ENCODE results near the gene ADAMTS2.

The ADAMTS2 gene

DNA sequence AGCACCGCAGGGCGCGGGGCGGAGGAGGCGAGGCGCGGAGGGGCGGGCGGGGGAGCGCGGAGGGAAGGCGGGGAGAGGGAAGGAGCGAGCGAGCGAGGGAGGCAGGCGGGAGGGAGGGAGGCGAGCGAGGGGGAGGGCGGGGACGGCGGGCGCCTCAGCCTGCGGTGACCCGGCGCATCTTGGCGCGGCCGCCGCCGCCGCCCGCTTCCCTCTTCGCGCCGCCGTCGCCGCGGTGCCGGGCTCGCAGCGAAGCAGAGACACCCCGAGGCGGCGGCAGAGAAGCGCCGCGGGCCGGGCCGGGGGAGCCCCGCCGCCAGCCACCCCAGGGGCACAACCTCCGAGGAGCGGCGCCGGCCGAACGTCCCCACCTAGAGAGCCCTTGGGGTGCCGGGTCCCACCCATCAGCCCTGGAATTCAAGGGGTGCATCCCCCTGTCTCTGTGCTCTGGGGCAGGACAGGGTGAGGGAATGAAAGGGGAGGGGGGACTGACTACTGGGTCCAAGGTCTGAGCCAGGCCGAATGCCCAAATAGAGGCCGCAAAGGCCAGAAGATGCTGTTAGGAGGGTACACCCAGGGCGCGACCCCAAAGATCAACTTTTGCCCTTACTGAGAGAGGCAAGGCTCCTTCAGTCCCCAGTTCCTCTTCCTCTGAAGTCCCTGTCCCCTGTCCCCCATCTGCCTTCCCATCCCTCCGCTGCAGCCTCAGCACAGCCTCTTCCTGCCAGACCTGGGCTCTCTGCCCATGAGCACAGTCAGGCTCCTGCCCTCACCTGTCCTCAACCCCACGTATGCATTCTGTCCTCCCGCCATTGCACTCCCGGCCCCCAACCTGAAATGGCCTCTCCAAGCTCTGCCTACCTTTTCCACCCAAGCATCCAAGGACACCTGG lies at the start of gene ADAMTS2:
Gene ADAMTS2 (minus strand): TSS at position 29 of the 889 bp plus-strand sequence. CDS start 133 bp downstream, outside the sequence.
- peak; percentile 12 for DNase-seq

DNA sequence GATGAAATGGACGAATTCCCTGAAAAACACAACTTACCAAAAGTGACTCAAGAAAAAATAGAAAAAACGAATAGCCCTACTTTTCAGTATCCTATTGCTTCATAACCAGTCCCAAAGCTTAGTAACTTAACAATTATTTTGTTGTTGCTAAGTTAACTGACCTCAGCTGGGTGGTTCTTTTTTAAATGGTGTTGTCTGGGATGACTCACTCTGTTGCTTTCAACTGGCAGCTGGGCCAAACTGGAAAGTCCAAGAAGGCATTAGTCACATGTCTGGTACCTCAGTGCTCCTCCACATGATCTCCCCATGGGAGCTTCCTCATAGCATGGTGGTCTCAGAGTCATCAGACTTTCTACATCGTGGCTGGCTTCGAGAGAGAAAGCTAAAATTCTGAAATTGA lies 47.8 kb upstream of the ADAMTS2 start:
- DNase-seq, result peak; percentile 72

DNA sequence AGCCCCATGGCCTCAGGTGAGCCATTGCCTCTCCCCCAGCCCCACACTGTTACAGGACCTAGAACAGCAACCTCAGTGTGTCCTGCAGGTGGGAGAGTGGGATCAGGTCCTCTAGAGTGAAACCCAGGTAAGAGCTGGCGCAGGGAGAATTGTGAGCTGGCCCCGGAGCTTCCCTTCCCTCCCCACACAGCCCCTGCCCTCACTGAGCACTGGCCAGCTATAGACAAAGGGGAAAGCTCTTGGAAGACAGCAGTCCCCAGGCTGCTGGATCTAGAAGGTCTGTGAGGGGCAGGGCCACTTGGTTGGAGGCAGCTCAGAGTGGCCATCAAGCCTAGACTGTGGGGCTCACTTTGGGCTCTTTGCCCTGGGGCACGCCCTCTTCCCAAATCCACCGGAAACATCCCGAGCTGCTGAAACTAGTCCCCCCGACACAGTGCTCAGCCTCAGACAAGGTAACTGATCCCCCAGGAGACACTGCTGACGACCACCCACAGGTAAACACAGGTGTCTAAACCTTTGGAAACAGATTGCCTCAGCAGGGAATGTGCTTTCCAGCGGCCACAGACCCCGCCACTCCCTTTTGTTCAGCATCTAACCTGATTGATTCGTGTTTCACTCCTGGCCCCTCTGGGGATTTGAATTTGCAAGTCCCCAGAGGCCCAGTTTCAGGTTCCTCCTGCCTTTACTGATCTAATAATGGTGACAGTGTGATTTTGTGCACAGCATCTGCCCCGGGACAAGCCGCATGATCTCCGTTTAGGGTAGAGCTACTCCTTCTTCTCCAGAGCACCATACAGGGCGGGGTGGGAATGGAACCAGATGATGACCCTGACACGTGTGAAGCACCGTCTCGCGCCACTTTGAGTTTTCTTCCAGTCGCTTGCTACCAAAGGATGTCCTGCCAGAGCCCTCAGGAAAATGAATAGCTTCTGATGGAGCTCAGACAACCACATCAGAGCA lies 42.2 kb upstream of the ADAMTS2 start:
- DNase-seq, result no peak

DNA sequence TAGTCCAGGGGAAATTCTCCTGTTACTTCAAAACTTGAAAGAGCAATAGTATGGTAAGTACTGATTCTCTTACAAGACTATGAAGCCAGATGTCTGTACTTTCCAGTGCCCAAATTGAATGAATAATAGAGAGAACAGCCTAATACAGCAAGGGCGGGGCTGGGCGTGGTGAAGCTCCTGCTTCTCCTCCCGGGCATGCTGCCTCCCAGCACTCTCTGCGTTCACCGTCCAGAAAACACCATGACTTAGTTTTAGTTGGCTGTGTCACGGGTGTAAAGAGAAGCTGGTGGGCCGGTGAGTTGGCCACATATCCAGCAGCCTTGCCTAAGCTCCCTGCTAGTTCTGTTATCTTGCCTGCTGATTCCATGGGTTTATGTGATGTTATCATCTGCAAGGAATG lies 40.7 kb upstream of the ADAMTS2 start:
- no peak for DNase-seq

DNA sequence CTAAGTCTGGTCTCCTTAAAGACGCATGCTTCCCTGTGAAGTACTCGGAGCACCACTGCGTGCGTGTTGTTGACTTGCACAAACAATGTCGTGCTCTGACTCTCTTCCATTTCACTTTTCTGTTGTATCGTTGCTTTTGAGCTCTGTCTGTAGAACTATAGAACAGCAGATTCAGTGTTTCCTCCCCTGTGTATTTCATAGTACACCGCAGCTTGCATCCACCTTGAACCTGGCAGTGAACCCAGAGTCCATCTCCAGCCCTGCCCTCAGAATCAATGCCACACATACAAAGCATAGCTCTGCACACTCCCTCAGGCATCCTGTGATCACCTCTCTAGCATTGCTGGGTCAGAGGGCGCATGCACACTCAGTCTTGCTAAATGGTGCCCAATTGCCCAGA lies 37.2 kb upstream of the ADAMTS2 start:
- DNase-seq, result no peak

DNA sequence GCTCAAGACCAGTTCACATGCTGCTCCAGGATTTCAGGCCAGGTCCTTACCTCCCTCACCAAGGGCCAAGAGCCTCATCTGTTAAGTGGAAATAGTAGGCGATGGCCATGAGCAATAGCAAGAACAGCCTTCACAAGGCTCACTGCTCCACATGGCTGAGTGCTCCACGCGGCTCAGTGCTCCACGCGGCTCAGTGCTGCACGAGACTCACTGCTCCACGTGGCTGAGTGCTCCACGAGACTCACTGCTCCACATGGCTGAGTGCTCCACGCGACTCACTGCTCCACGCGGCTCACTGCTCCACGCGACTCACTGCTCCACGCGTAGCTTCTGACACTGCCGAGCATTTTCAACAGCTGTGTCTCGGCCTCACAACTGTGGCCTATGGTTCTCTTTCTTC lies 36.4 kb upstream of the ADAMTS2 start:
- no peak for DNase-seq

DNA sequence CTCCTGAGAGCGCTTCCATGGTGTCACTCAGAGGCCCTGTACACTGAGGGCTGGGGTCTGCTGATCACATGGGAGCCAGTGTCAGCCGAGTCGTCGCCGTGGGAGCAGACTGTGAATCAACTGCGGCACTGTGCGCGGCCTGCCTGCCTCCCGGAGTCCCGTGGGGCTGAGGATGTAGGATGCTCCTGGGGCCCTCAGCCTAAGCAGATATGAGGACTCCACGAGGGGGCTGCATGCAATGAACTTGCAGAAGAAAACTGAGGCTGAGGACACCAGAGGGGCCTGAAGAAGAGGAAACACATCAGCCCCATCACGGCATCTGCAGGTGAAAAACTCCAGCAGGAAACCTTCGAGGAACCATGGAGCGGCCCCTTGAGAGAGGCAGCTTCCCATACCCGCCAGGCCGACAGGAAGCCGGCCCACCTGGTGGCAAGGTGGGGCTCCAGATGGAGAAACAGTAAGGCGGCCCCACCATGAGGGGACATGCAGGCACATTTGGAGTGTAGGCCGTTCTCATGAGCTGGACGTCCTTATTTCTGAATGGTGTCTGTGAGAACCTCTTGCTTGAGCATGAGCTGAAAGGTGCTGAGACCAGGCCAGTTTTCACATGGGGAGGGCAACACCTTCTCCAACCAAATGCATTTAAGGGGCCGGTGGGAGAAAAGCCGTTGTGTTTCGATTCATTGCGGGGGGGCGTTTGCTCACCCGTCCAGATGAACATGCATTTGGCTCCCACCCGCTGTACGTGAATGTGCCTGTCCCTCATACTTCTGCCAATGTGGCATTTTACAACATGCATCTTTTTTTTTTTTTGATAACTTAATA lies 35.2 kb upstream of the ADAMTS2 start:
- no peak for DNase-seq

DNA sequence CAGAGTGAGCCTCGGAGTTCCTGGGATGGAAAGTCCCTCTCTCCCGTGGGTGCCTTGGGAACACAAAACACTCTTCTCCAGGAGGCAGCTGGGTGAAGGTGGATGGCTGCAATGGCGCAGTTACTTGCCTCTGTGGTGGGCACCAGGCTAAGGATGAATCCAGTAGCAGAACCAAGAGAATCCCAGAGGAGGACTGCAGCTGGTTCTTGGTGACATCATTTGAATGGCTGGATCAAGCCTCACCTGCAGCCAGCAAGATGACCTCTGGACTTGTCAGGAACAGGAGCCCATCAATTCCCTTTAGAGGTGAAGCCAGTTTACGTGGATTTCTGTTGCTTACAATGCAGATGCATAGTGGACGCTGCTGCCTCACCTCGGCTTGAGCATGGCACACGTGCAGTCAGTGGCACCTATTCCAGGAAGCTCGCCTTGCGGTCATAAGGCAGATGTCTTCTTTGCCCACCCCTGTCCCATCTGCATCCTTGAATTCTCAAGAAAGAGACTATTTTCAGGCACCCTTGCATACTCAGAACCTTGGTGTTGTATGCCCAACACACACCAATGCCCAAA lies 34.1 kb upstream of the ADAMTS2 start:
- no peak for DNase-seq

DNA sequence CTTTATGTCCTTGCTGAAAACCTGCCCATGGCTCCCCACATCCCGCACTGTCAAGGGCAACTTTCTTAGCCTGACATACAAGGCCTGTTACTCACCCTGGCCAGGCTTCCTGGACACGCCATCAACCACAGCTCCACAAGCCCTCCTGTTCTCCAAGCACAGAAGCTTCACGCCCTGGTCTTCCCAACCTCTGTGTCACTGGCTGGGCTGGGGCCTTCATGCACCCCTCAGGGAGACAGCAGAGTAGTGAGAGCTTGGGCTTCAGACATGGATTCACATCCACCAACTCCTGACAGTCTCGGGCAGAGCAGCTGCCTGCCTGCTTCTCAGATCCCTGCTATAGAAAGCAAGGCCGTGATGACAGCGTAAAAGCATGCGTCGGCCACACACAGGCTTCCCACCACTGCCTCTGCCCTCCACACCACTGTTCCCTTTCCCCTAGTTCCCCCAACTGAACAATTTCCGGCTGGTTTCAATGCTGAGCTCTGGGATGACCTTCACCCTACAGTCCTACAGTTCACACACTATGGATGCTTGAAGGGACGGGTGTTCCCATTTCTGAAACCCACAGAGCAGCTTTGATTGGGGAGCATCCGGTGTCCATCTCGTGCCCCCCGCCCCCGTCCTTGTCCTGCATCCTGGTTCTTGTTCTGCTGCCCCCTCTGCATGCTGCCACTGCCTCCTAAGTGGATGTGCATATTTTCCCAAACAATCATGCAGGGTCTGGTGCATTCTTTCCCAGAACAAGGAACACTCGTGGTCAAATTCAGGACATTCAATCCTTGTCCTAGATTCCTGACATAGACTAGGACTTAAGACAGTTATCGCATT lies 33.4 kb upstream of the ADAMTS2 start:
- DNase-seq, result no peak

DNA sequence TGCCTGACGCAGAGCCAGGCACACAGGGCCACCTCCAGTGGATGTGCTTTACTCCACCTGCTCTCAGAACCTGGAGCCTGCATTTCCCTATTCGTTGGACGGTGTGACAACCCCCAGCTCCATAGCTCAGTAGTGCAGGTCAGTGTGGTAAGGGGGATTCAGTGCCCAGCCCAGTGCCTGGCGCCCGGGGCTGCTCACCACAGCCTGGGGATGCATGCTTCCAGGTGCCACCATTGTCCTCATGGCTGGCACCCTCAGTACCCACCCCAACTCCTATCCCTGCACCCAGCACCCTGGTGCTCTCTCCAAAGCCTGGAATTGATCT lies 32.8 kb upstream of the ADAMTS2 start:
- DNase-seq, result no peak

DNA sequence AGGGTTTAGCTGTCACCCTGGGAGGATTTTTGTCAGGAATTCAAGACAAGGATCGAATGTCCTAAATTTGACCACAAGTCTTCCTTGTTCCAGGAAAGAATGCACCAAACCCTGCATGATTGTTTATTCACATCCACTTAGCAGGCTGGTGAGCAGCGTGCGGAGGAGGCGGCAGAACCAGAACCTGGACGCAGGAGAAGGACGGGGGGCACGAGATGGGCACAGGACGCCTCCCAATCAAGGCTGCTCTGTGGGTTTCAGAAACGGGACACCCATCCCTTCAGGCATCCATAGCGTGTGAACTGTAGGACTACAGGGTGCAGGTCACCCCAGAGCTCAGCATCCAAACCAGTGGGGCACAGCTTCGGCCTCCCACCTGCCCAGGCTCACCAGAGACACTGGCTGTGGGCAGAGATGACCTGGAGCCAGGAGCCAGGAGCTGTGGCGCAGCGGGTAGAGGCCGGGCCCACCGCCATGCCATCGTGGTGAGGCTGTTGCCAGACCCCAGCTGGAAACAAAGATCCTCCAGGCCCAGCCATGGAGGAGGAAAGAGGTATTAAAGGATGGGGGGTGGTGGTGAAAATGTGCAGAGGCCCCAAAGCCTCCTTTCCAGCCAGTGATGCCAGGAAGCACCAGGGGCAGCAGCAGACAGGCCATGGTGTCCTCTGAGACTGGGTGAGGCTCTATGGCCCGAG lies 32.3 kb upstream of the ADAMTS2 start:
- DNase-seq, result no peak

DNA sequence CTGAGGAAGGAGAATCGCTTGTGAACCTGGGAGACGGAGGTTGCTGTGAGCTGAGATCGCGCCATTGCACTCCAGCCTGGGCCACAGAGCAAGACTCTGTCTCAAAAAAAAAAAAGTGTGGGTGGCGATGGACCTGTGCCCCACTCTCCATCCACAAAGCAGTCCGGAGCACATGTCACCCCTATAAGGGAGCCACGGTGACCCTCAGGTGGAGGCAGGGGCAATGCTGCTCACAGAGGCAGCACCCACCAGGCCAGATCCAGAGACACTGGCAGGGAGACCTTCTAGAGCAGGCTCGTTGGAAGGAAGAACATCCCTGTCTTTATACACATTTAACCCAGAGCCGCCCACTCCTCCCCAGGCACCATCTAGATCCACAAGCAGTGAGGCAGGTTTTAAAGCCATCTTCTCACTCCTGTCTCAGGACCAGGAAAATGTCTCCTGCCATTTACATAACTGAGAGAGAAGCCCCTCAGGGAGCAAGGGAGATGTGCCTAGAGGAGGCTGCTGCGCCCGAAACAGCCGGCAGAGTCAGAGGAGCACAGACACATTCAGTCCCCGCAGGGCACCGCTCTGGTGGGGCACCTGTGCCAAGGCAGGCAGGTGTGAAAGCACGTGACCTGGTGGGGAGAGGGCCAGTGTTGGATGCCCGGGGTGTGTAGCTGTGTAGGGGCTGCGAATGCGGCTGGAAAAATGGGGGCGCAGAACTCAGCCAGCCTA lies 31.6 kb upstream of the ADAMTS2 start:
- no peak for DNase-seq

DNA sequence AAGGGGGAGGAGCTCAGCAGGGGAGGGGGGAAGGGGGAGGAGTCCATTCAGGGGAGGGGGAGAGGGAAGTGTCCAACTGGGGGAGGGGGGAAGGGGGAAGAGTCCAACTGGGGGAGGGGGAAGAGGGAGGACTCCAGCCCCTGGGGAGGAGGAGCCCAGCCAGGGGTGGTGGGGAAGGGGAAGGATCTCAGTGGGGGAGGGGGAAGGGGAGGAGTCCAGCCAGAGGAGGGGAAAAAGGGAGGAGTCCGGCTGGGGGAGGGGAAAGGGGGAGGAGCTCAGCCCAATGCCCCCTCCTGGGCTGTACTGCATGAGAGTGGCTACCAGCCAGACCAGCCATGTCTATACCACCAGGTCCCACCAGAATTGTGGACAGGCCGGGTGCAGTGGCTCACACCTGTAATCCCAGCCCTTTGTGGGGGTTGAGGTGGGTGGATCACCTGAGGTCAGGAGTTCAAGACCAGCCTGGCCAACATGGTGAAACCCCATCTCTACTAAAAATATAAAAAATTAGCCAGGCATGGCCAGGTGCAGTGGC lies 30.6 kb upstream of the ADAMTS2 start:
- DNase-seq, result no peak

DNA sequence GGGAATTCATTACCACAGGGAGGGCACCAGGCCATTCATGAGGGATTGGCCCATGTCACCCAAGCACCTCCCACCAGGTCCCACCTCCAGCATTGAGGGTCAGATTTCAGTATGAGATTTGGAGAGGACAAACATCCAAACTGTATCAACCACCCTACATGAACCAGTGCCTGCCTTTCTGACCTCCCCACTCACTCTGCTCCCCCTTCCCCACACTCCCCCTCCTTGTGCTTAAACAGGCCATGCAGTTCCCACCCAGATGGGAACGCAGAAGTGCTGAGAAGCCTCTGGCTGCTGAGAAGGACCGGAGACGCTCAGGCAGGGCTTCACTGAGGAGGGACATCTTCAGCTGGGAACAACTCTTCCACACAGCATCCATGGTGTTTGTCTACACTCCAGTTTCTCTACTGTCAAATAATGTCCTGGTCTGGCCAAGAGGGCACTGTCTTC lies 30.0 kb upstream of the ADAMTS2 start:
- no peak for DNase-seq

DNA sequence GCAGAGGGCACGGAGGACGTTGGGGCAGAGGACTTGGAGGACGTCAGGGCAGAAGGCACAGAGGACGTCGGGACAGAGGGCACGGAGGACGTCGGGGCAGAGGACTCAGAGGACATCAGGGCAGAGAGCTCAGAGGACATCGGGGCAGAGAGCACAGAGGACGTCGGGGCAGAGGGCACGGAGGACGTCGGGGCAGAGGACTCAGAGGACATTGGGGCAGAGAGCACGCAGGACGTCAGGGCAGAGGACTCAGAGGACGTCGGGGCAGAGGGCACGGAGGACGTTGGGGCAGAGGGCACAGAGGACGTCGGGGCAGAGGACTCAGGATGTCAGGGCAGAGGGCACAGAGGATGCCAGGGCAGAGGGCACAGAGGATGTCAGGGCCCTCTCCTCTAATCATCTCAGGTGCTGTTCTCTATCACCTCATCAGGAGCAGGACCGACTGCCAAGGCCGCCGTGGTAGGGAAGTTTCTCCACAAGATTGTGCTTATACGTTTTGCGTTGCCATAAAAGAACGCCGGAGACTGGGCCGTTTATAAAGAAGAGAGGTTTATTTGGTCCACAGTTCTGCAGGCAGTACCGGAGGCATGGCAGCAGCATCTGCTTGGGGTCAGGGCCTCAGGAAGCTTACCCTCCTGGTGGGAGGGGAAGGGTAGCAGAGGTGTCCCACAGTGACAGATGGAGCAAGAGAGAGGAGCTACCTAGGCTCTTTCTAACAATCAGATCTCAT lies 29.4 kb upstream of the ADAMTS2 start:
- DNase-seq, result no peak

DNA sequence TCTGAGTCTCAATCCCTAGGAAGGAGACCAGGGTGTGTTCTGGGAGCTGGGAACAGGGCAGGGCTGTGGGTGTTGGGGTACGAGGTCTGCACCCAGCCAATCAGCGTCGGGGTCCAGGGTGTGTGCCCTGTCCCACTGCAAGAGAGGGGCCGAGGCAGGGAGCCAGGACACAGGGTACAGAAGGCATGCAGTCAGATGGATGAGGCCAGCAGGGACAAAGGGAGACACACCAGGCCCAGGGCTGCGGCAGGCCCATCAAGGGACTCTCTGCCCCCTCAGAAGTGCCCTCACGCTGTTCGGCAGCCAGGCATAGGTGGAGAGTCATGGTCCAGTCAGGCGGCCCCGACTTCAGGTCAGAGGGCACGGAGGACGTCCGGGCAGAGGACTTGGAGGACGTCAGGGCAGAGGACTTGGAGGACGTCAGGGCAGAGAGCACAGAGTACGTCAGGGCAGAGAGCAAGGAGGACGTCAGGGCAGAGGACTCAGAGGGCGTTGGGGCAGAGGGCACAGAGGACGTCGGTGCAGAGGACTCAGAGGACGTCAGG lies 28.8 kb upstream of the ADAMTS2 start:
- DNase-seq, result no peak

DNA sequence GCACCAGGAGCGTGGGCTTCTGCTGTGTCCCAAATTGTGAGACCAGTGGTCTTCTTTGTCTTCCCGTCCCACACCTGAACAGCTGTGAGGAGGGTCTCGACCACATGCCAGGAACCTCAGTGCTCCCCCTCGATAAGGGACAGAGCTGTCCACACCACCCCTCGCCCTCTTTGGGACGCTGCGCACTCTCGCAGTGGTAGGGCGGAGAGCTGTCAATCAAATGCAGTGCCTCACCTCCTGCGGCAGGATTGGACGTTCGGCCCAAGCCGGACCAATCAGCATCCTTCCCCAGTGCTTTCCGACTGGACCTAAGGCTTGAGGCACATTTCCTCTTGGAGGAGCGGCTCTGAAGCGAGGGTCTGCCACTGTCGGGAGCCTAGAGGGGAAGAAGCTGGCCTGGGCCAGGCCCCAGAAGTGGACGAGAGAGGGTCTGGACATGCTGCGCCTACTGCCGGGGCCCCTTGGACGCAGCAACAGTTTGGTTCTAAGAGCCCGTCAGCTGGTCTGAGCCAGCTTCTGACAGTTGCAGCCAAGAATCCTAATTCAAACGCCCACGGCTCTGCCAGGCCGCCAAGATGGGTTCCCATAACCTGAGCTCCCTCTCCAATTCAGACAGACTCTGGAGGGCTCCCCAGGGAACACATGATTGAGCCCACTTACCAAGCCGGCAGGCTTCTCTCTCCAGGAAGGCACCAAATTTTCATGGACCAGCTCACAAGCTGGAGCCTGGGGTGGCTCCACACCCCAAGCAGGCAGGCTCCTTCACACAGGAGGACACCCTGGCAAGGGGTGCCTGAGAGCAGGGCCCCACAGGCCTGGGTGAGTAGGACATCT lies 28.1 kb upstream of the ADAMTS2 start:
- DNase-seq, result no peak

All from inflammatory macrophage treated with lipopolysaccharide for 4 hours (primary cell).